Fibroblast of pulmonary artery (primary cell): ENCODE measurements around the gene CCDC187.

Experiments used
- DNase-seq: peaks from one replicate; pipeline ENCODE4 v3.0.0-alpha.2; 2010; ENCODE audit warnings: low read depth
- H3K4me3 ChIP-seq: replicated peaks from 2 replicates; pipeline ENCODE4 v1.5.1; 2011; ENCODE audit warnings: low read depth, mild to moderate bottlenecking, control low read depth, low read length, moderate library complexity
- CTCF ChIP-seq: IDR thresholded peaks from 2 replicates; pipeline ENCODE4 v1.5.1; 2011; ENCODE audit warnings: mild to moderate bottlenecking, control low read depth, low read length, inconsistent platforms; ENCODE audit errors: missing control alignments

Gene CCDC187

GRCh38 chr9:136225748-136226679 is 77.9 kb downstream of the CCDC187 start:
- peak; percentile 91 for TF ChIP-seq CTCF
- DNase-seq = peak; percentile 53
- H3K4me3 ChIP-seq = no peak overlapping the region

- TF ChIP-seq CTCF = no peak
- DNase-seq = no peak
- no peak overlapping the region for H3K4me3 ChIP-seq
These were observed 78.5 kb downstream of the CCDC187 start for GRCh38 chr9:136225366-136225747.

GRCh38 chr9:136223871-136224640 is 79.8 kb downstream of the CCDC187 start:
- no peak overlapping the region for H3K4me3 ChIP-seq
- no peak for DNase-seq
- no peak for TF ChIP-seq CTCF

- H3K4me3 ChIP-seq = no peak overlapping the region
- no peak for DNase-seq
These were observed 81.0 kb downstream of the CCDC187 start for GRCh38 chr9:136222906-136223285.

GRCh38 chr9:136222166-136222905 is 81.6 kb downstream of the CCDC187 start:
- no peak for TF ChIP-seq CTCF
- no peak overlapping the region for H3K4me3 ChIP-seq
- no peak for DNase-seq

More at GRCh38 chr9:136222906-136223285, 81.0 kb downstream of the CCDC187 start:
- TF ChIP-seq CTCF = no peak

GRCh38 chr9:136220017-136220729 is 83.7 kb downstream of the CCDC187 start:
- peak; percentile 23 for DNase-seq
- no peak overlapping the region for H3K4me3 ChIP-seq
- TF ChIP-seq CTCF = no peak
